Ovary (tissue), 9 donors: Measurements from ENCODE around the gene PROK2. TPM values are rescaled to one million over a fixed set of nuclear protein-coding genes. Genes with fewer than 3 reads are reported as not detected.

ENCODE experiments used
- DNase-seq, 5 donors: peaks; one replicate each; pipeline ENCODE4 v3.0.0-alpha.2; 2019 to 2020
- H3K27ac ChIP-seq, 2 donors: fragments of 200-600 bp; one replicate each; pipeline versions ENCODE4 v1.5.1 to v1.8.0; 2019 to 2022
- H3K27me3 ChIP-seq: fragments of 200-600 bp; one replicate; pipeline ENCODE4 v1.8.0; 2022
- H3K36me3 ChIP-seq: fragments of 200-600 bp; sonication (generic); one replicate; pipeline ENCODE4 v1.5.1; 2019
- H3K4me1 ChIP-seq: one replicate; pipeline ENCODE4 v1.8.1; 2013; ENCODE audit warnings: mild to moderate bottlenecking, moderate library complexity; ENCODE audit not compliant: insufficient read depth
- H3K4me3 ChIP-seq: fragments of 200-600 bp; sonication (generic); one replicate; pipeline ENCODE4 v1.5.1; 2017
- H3K9me3 ChIP-seq, 2 donors: fragments of 200-600 bp in 1 of 2; sonication (generic) in 1 of 2; one replicate each; pipeline versions ENCODE4 v1.5.1 to v1.8.1; 2013 to 2019; ENCODE audit warnings: mild to moderate bottlenecking in 1 of 2, moderate library complexity in 1 of 2
- EP300 ChIP-seq: sonication (generic); formaldehyde crosslinking; IDR thresholded peaks from one replicate; pipeline ENCODE4 v1.6.1; 2017; ENCODE audit warnings: antibody characterized with exemption
- POLR2A ChIP-seq: fragments of 450-650 bp; IDR thresholded peaks from one replicate; pipeline ENCODE4 v1.6.1; 2017; ENCODE audit warnings: antibody characterized with exemption, mild to moderate bottlenecking, moderate library complexity
- WGBS, 3 donors: extraction: QIAGEN DNeasy Blood & Tissue Kit in 1 of 3; methylation state at CpG; one replicate each; pipeline versions ENCODE4 v1.1.5 to v1.1.7; 2013 to 2017; 5-methylcytosine and 5-hydroxymethylcytosine counted together
- intact Hi-C, 4 donors: fragments of 100-400 bp; cut with DNase I; formaldehyde crosslinking; loops; one replicate each; pipeline versions ENCODE4 v1.11.0 to v1.15.1; 2022 to 2023
- polyA plus RNA-seq, 2 donors: library from polyadenylated mRNA; stranded (reverse); fragments of 200-250 nt in 1 of 2; fragments of 350-450 nt in 1 of 2; fragmentation: Illumina TruSeq in 1 of 2; extraction: RNeasy Lipid Tissue Mini Kit (QIAGEN cat#74804) in 1 of 2; gene quantifications; one replicate each; pipeline ENCODE4 v1.2.3, GENCODE V29; 2013 to 2014
- total RNA-seq, 7 donors: library from RNA; depleted of rRNA in 2 of 7; stranded (reverse); fragments of >200 nt in 2 of 7; fragmentation: NEBNext Ultra II Directional in 3 of 7; extraction: Animal tissue kit (Norgen Biotek cat#: 25700) in 3 of 7; gene quantifications; one replicate each; pipeline versions ENCODE4 v1.1.0 to v1.2.4, GENCODE V29; 2016 to 2023
- TF ChIP-seq, protein P1 (sequence below), 3 donors: fragments of 450-650 bp in 2 of 3; fragments of 200-600 bp in 1 of 3; IDR thresholded peaks; one replicate each; pipeline versions ENCODE4 v1.5.1 to v1.8.0; 2016 to 2022; ENCODE audit warnings: antibody characterized with exemption in 3 of 3, mild to moderate bottlenecking in 1 of 3
- donor health status: DM: no; HTN: no; CAD: no; lungs with moderate emphysema.
- donor health status: DM: no; HTN: no; CAD: no.
- donor health status: Bipolar disorder and iron deficiency.
- donor health status: DM: yes; HTN: yes; CAD: no.
- donor health status: DM: no; HTN: no; CAD: no.
- donor health status: DM: yes; HTN: yes; CAD: no.

The PROK2 gene
- total and polyA plus RNA-seq, 9 donors = 0.08 to 0.45 (median 0.20) TPM; not detected in 4

DNA sequence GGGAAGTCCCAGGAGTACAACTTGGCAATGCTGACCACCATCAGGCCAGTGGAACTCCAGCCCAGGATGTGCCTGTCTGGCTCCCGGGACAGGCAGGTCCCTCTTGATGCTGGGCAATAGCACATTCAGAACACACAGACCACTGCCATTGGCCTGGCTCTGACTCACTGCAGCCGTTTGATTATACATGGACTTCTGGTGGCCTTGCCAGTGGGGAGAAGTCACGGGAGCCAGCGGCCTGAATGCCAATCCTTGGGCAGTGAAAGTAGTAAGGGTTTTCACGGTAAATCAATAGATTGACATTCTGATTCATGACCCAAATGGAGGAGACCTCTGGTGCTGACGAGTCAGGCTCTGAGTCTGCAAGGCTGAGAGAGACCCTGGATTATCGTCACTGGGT, 12.5 kb upstream of the PROK2 start:
- TF ChIP-seq EP300 (no peak), POLR2A (no peak)
- TF ChIP-seq, protein P1, sequence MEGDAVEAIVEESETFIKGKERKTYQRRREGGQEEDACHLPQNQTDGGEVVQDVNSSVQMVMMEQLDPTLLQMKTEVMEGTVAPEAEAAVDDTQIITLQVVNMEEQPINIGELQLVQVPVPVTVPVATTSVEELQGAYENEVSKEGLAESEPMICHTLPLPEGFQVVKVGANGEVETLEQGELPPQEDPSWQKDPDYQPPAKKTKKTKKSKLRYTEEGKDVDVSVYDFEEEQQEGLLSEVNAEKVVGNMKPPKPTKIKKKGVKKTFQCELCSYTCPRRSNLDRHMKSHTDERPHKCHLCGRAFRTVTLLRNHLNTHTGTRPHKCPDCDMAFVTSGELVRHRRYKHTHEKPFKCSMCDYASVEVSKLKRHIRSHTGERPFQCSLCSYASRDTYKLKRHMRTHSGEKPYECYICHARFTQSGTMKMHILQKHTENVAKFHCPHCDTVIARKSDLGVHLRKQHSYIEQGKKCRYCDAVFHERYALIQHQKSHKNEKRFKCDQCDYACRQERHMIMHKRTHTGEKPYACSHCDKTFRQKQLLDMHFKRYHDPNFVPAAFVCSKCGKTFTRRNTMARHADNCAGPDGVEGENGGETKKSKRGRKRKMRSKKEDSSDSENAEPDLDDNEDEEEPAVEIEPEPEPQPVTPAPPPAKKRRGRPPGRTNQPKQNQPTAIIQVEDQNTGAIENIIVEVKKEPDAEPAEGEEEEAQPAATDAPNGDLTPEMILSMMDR (IDR thresholded peaks at IDR 0.05) = no peak
- 79 to 90% (median 83%) methylated on average over 7 of the region's 7 CpGs for WGBS, 3 donors
- no peak overlapping the region for H3K27ac ChIP-seq
- no peaks in the 10 kb centered on the region for H3K27me3 ChIP-seq
- H3K4me3 ChIP-seq = no peak overlapping the region
- H3K9me3 ChIP-seq = no peaks in the 10 kb centered on the region
- no peaks in the 10 kb centered on the region for H3K36me3 ChIP-seq
- DNase-seq = no peak
- H3K4me1 ChIP-seq = no peaks in the 10 kb centered on the region
- intact Hi-C loops = no loop called here

DNA sequence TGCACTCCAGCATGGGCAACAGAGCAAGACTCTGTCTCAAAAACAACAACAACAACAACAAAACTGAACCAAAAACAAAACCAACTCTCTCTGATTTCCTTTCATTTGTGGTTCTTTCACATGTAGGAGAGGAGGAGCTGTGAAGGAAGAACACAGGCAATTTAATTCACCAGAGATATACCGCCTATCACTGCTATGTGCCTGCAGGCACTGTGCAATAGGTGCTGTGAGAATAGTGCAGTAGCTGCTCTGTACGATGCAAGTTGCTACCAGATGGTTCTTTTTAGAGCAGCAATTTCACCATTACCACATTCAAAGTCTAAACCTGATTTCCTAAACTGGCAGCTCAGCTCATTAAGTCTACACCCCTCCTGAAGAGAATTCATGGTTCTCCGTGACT, 11.3 kb upstream of the PROK2 start:
- no peak overlapping the region for H3K4me3 ChIP-seq
- TF ChIP-seq EP300 (no peak), POLR2A (no peak)
- TF ChIP-seq, protein P1 (IDR thresholded peaks at IDR 0.05) = no peak
- H3K9me3 ChIP-seq = no peaks in the 10 kb centered on the region
- H3K27me3 ChIP-seq = no peaks in the 10 kb centered on the region
- no peaks in the 10 kb centered on the region for H3K36me3 ChIP-seq
- H3K27ac ChIP-seq = no peak overlapping the region
- intact Hi-C loops = no loop called here
- H3K4me1 ChIP-seq = no peaks in the 10 kb centered on the region
- WGBS, 3 donors = 77 to 83% (median 79%) methylated on average over 3 of the region's 3 CpGs
- no peak for DNase-seq

DNA sequence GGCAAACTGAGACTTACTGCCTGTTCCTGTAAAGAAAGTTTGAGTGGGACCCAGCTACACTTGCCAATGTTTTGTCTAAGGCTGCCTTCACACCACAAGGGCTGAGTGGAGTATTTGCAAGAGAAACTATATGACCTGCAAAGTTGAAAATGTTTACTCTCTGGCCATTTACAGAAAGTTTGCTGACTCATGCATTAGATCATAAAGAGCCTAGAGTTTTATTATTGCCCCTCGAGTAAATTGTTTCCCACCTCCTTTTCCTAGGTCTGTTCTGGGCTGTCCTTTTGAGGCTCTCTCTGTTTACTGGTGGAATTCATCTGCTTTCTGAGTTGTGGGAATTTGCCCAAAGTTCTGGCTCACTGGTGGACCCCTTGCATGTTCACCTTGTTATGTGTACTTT, 6.7 kb upstream of the PROK2 start:
- 39 to 63% (median 43%) methylated on average over 1 of the region's 1 CpG for WGBS, 3 donors
- no peak for TF ChIP-seq POLR2A
- Histone ChIP-seq H3K9me3 (no peaks in the 10 kb centered on the region), H3K4me3 (no peak overlapping the region), H3K27me3 (no peaks in the 10 kb centered on the region), H3K4me1 (no peaks in the 10 kb centered on the region), H3K36me3 (no peaks in the 10 kb centered on the region), H3K27ac (no peak overlapping the region)
- intact Hi-C loops = no loop called here
- no peak for DNase-seq

DNA sequence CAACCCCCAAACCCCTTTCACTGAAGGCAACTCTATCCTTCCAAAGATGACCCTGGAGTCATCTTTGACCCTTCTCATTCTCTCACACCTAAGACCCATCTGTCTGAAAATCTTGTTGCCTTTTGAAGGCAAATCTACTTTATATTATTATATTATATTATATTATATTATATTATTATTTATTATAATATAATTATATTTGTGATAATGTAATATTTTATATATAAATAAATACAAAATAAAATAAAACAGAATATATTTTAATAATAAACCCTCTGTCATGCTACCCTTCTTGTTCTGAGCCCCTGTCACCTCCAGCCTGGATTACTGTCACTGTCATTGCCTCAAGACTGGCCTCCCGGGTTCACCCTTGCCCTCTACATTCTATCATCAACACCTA, 5.0 kb upstream of the PROK2 start:
- H3K27ac ChIP-seq = no peak overlapping the region
- peaks cover 3% of the 10 kb centered on the region for H3K4me1 ChIP-seq
- H3K9me3 ChIP-seq = no peaks in the 10 kb centered on the region
- WGBS, 3 donors = 83 to 89% (median 84%) methylated on average over 1 of the region's 1 CpG
- intact Hi-C loops = no loop called here
- DNase-seq = no peak
- no peaks in the 10 kb centered on the region for H3K36me3 ChIP-seq
- no peaks in the 10 kb centered on the region for H3K27me3 ChIP-seq
- no peak overlapping the region for H3K4me3 ChIP-seq
- no peak for TF ChIP-seq EP300
- no peak for TF ChIP-seq POLR2A
- TF ChIP-seq, protein P1 (IDR thresholded peaks at IDR 0.05) = no peak

DNA sequence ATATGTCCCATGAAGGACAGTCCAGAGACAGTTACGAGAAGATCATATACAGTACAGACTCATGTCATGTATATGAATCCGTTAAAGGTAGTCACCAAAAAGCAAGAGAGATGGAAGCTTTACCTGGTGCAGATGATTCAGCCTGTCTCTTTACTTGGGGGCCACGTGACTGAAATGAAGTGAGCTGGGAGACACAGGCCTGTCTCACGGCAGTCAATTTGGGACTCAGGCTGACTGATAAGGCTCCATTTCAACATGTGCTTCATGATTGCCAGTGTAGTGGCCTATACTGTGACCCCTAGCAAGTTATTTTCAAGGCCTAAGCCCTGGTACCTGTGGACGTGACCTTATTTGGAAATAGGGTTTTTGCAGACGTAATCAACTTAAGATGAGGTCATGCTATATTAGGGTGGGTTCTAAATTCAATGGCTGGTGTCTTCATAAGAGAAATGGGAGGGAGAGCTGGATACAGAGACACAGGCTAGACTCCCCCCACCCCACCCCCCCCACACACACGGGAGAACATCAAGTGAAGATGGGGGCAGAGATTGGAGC, 3.0 kb upstream of the PROK2 start:
- H3K27ac ChIP-seq = no peak overlapping the region
- no peaks in the 10 kb centered on the region for H3K36me3 ChIP-seq
- WGBS, 3 donors = 86 to 90% (median 86%) methylated on average over 7 of the region's 7 CpGs
- H3K9me3 ChIP-seq = no peaks in the 10 kb centered on the region
- intact Hi-C loops = no loop called here
- no peak for TF ChIP-seq POLR2A
- TF ChIP-seq EP300 = no peak
- TF ChIP-seq, protein P1 (IDR thresholded peaks at IDR 0.05) = no peak
- DNase-seq = no peak
- peaks cover 9% of the 10 kb centered on the region for H3K4me1 ChIP-seq
- H3K4me3 ChIP-seq = no peak overlapping the region
- H3K27me3 ChIP-seq = no peaks in the 10 kb centered on the region
